A673 (cell line): ENCODE measurements around the gene AGPAT2. TPM values are rescaled to one million over a fixed set of nuclear protein-coding genes. Genes with fewer than 3 reads are reported as not detected.

ENCODE experiments used
- BruUV-seq: library from RNA; stranded (reverse); fragments of 400-500 nt; replicated peaks from 2 replicates; lab custom pipeline; 2021; lab: Mats Ljungman, UMichigan
- CTCF ChIA-PET: fragments of 300-600 bp; sonication (Branson Sonifier 250); formaldehyde crosslinking; loops from one replicate; lab custom pipeline; 2022; ENCODE audit warnings: antibody characterized with exemption; lab: Charles Lee
- POLR2A ChIA-PET: fragments of 300-600 bp; sonication (Branson Sonifier 250); formaldehyde crosslinking; loops from one replicate; lab custom pipeline; 2022; ENCODE audit warnings: antibody characterized with exemption; ENCODE audit not compliant: low non-redundant PET; lab: Charles Lee
- DNase-seq: peaks from one replicate; pipeline ENCODE4 v3.0.0-alpha.2; 2015; ENCODE audit warnings: low spot score
- H3K27ac ChIP-seq: fragments of 200-600 bp; sonication (generic); 2 replicates; pipeline ENCODE4 v1.5.1; 2016; ENCODE audit warnings: mixed run types, low read depth, mild to moderate bottlenecking, mixed read lengths, antibody characterized with exemption, low read length; ENCODE audit not compliant: poor library complexity, severe bottlenecking
- H3K27me3 ChIP-seq: fragments of 200-600 bp; sonication (generic); replicated peaks from 2 replicates; pipeline ENCODE4 v1.6.1; 2017; ENCODE audit warnings: mixed run types, low read depth, mild to moderate bottlenecking, mixed read lengths, antibody characterized with exemption, low read length; ENCODE audit not compliant: insufficient read depth, poor library complexity
- H3K36me3 ChIP-seq: fragments of 200-600 bp; sonication (generic); 2 replicates; pipeline ENCODE4 v1.6.1; 2016; ENCODE audit warnings: mixed run types, mild to moderate bottlenecking, mixed read lengths, antibody characterized with exemption, low read length; ENCODE audit not compliant: insufficient read depth, poor library complexity, severe bottlenecking
- H3K4me1 ChIP-seq: fragments of 200-600 bp; sonication (generic); 2 replicates; pipeline ENCODE4 v1.6.1; 2017; ENCODE audit warnings: mixed run types, mild to moderate bottlenecking, mixed read lengths, antibody characterized with exemption, low read length; ENCODE audit not compliant: insufficient read depth, poor library complexity, severe bottlenecking
- H3K4me3 ChIP-seq: fragments of 200-600 bp; sonication (generic); 2 replicates; pipeline ENCODE4 v1.5.1; 2016; ENCODE audit warnings: low read depth, mixed run types, mild to moderate bottlenecking, mixed read lengths, low read length; ENCODE audit not compliant: poor library complexity, severe bottlenecking
- H3K9me3 ChIP-seq: fragments of 200-600 bp; sonication (generic); 2 replicates; pipeline ENCODE4 v1.6.1; 2016; ENCODE audit warnings: mixed run types, low read depth, mild to moderate bottlenecking, mixed read lengths, antibody characterized with exemption, low read length; ENCODE audit not compliant: poor library complexity, severe bottlenecking
- CTCF ChIP-seq: fragments of 300-800, 200-600 bp; sonication (generic); conservative IDR thresholded peaks from 2 replicates; pipeline ENCODE4 v1.5.1; 2017; ENCODE audit warnings: low read depth, mild to moderate bottlenecking, antibody characterized with exemption, low read length, moderate library complexity, mixed read lengths
- EZH2 ChIP-seq: fragments of 200-600 bp; sonication (generic); IDR thresholded peaks from 2 replicates; pipeline ENCODE4 v1.6.1; 2017; ENCODE audit warnings: borderline replicate concordance, low read depth, mild to moderate bottlenecking, mixed read lengths, antibody characterized with exemption, low read length; ENCODE audit not compliant: poor library complexity, severe bottlenecking
- intact Hi-C: fragments of 100-400 bp; cut with micrococcal nuclease; formaldehyde crosslinking; loops from one replicate; pipeline ENCODE4 v1.10.0; 2022; ENCODE audit not compliant: unreplicated experiment
- total RNA-seq: library from RNA; stranded (reverse); gene quantifications from 2 replicates; pipeline ENCODE4 v1.2.3, GENCODE V29; 2021

The AGPAT2 gene
- total RNA-seq, 1 experiment from 2014 or later = 57.7 TPM

DNA sequence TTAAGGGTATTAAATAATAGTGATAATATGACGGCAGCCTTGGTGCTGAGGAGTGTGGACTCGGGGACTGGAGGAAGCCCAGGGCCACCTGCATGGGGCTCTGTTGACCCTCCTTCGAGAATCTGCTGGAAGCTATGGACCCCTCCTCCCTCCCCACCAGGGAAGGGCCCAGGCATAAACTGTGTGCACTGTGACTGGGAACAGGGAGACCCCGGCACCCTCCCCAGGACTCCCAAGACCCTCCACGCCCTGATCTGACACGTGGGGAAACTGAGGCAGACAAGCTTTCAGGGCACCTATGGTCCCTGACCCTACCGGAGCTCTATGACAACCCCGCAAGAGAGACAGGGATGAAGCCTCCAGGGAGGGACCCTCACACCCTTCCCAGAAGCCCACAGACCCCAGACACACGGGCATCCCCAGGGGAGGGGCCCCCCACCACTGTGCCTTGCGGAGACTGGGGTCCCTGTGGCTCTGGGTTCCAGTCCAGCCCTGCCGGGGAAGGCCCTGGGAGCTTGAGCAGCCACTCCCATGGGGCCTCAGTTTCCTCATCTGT, 31.0 kb downstream of the AGPAT2 start:
- intact Hi-C loops = no loop called here
- no peaks in the 10 kb centered on the region for H3K27me3 ChIP-seq
- no peaks in the 10 kb centered on the region for H3K36me3 ChIP-seq
- ChIA-PET CTCF (interaction anchor here (1.0 kb wide), 1 partner anchor 8 kb away, joined by 3 read pairs; no protein-coding TSS in a partner anchor), POLR2A (no interaction called here)
- no peak overlapping the region for H3K4me3 ChIP-seq
- TF ChIP-seq EZH2 (no peak), CTCF (no peak)
- peaks cover 14% of the 10 kb centered on the region for H3K4me1 ChIP-seq
- peak overlapping the region; percentile 88 for H3K27ac ChIP-seq
- H3K9me3 ChIP-seq = no peaks in the 10 kb centered on the region
- no TSS peak for BruUV-seq
- DNase-seq = no peak

DNA sequence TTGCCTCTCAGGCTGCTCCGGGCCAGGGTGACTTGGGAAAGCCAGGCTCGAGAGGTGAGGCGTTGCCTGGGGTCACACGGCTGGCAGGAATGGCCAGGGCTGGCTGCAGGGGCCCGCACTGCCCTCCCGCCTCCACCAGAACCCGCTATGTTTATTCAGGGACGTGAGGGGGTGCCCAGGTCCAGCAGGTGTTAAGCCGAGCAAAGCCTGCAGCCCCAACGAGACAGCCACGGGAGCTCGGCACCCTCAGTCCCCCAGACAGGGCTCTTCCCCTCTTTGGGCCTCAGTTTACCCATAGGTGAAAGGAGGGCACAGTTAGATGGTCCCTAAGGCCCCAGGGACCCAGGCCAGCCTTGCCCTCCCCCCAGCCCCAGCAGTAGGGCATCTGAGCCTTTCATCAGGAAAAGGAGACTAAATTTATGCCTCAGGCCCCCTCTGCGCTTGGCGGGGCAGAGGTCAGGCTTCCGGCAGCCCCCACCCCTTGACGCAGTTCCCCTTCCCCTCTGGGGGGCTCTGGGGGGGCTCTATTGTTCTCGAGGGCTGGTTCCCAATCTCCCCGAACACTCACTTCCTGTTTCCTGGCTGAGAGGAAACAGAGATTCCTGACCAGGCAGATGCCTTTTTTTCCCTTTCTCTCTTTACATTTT, 31.6 kb downstream of the AGPAT2 start:
- no peaks in the 10 kb centered on the region for H3K27me3 ChIP-seq
- peaks cover 14% of the 10 kb centered on the region for H3K4me1 ChIP-seq
- POLR2A ChIA-PET = no interaction called here
- no peaks in the 10 kb centered on the region for H3K9me3 ChIP-seq
- TF ChIP-seq EZH2 (no peak), CTCF (no peak)
- no TSS peak for BruUV-seq
- H3K27ac ChIP-seq = peak overlapping the region; percentile 88
- peak; percentile 73 for DNase-seq
- CTCF ChIA-PET = interaction anchor here (1.0 kb wide), 1 partner anchor 8 kb away, joined by 3 read pairs; no protein-coding TSS in a partner anchor
- no peak overlapping the region for H3K4me3 ChIP-seq
- no peaks in the 10 kb centered on the region for H3K36me3 ChIP-seq
- intact Hi-C loops = no loop called here

DNA sequence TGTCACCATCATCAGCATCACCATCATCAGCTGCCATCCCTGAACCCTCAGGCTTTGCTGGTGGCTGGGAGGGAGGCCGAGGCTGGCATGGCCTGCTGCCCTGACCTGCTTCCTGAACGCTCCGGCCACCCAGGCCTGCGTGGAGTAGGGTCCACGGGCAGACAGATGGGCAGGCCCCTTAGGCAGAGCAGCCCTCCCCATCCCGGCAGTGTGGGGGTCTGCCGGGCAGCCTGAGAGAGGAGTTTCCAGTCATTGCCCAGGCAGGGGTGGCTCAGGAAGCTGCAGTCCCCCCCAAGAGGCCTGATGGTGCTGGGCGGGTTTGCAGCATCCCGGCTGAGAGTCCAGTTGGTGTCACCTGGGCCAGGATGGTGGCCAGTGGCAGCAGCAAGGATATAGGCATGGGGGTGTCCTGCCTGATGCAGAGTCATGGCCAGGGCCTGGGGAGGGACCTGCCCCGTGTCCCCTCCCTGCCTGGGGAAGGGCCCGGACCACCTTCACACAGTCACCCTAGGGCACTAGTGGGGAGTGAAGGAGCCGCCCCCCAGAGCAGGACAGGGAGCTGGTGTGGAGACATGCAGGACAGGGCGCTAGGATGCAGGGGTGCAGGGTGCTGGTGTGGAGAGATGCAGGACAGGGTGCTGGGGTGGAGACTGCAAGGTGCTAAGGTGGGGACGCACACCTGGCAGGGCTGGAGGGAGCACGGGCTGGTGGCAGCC, 32.3 kb downstream of the AGPAT2 start:
- CTCF ChIA-PET = interaction anchor here (0.7 kb wide), 1 partner anchor 57 kb away, joined by 4 read pairs; no protein-coding TSS in a partner anchor

More for the DNA sequence above, 32.3 kb downstream of the AGPAT2 start:
- H3K4me3 ChIP-seq = no peak overlapping the region
- peak overlapping the region; percentile 88 for H3K27ac ChIP-seq
- no peak for DNase-seq
- no peaks in the 10 kb centered on the region for H3K27me3 ChIP-seq
- no peaks in the 10 kb centered on the region for H3K9me3 ChIP-seq
- no TSS peak for BruUV-seq
- H3K4me1 ChIP-seq = peaks cover 14% of the 10 kb centered on the region
- POLR2A ChIA-PET = no interaction called here
- no peaks in the 10 kb centered on the region for H3K36me3 ChIP-seq
- intact Hi-C loops = no loop called here
- TF ChIP-seq EZH2 (no peak), CTCF (no peak)
